Endodermal cell (in vitro differentiated cells): ENCODE results near the gene TPK1. TPM values are rescaled to one million over a fixed set of nuclear protein-coding genes. Genes with fewer than 3 reads are reported as not detected.
"Not testable (repeated sequence)": the region's sequence is repeated elsewhere in the genome, so short reads cannot be mapped to it uniquely, and the experiment has no call there.

Experiments
- DNase-seq: peaks from one replicate; pipeline ENCODE4 v3.0.0-alpha.2; 2017
- H3K27ac ChIP-seq: 2 replicates; pipeline ENCODE4 v1.5.1; 2013; ENCODE audit warnings: mild to moderate bottlenecking, low read depth, low read length, moderate library complexity
- H3K27me3 ChIP-seq: 2 replicates; pipeline ENCODE4 v1.6.1; 2013; ENCODE audit warnings: mild to moderate bottlenecking, low read length, moderate library complexity; ENCODE audit not compliant: insufficient read depth, control insufficient read depth, poor library complexity, severe bottlenecking
- H3K36me3 ChIP-seq: 2 replicates; pipeline ENCODE4 v1.7.0; 2013; ENCODE audit warnings: mild to moderate bottlenecking, low read length, moderate library complexity; ENCODE audit not compliant: control insufficient read depth, insufficient read depth
- H3K4me1 ChIP-seq: one replicate; pipeline ENCODE4 v1.7.0; 2013; ENCODE audit warnings: low read length; ENCODE audit not compliant: control insufficient read depth, insufficient read depth
- H3K4me3 ChIP-seq: 2 replicates; pipeline ENCODE4 v1.5.1; 2013; ENCODE audit warnings: mild to moderate bottlenecking, low read length, moderate library complexity
- H3K9ac ChIP-seq: 2 replicates; pipeline ENCODE4 v1.6.1; 2013; ENCODE audit warnings: mild to moderate bottlenecking, low read length, moderate library complexity; ENCODE audit not compliant: poor library complexity, severe bottlenecking; ENCODE audit errors: extremely low read depth
- H3K9me3 ChIP-seq: 2 replicates; pipeline ENCODE4 v1.6.1; 2013; ENCODE audit warnings: mild to moderate bottlenecking, low read length, moderate library complexity; ENCODE audit not compliant: control insufficient read depth
- H3K27ac Mint-ChIP-seq: 2 replicates; pipeline ENCODE4 v1.8.0; 2020; ENCODE audit warnings: mixed read lengths
- H3K27me3 Mint-ChIP-seq: 2 replicates; pipeline ENCODE4 v1.8.0; 2021; ENCODE audit warnings: mild to moderate bottlenecking, mixed read lengths; ENCODE audit not compliant: insufficient read depth
- H3K36me3 Mint-ChIP-seq: 2 replicates; pipeline ENCODE4 v1.8.0; 2020; ENCODE audit warnings: low read depth, mixed read lengths
- H3K4me1 Mint-ChIP-seq: 2 replicates; pipeline ENCODE4 v1.8.0; 2020; ENCODE audit warnings: mixed read lengths
- H3K4me3 Mint-ChIP-seq: 2 replicates; pipeline ENCODE4 v1.8.0; 2020; ENCODE audit warnings: mild to moderate bottlenecking, moderate library complexity, mixed read lengths
- H3K9me3 Mint-ChIP-seq: 2 replicates; pipeline ENCODE4 v1.8.0; 2020; ENCODE audit warnings: mild to moderate bottlenecking, mixed read lengths
- CTCF ChIP-seq: fragments of 200-600 bp; sonication (generic); conservative IDR thresholded peaks from 2 replicates; pipeline ENCODE4 v1.5.0; 2021; ENCODE audit warnings: antibody characterized with exemption, mild to moderate bottlenecking
- WGBS, 2 experiments: methylation state at CpG; one replicate each; pipeline versions ENCODE4 v1.1.5 to v1.1.7; 2013; ENCODE audit warnings: missing lambda C conversion rate in 2 of 2, mixed read lengths in 1 of 2; ENCODE audit not compliant: insufficient coverage in 1 of 2, insufficient read length in 1 of 2; 5-methylcytosine and 5-hydroxymethylcytosine counted together
- total RNA-seq, 2 donors: library from RNA; stranded (reverse); fragmentation: NEBNext Ultra II Directional in 1 of 2; extraction: Animal tissue kit (Norgen Biotek cat#: 25700) in 1 of 2; gene quantifications; 2 replicates in 1 of 2; 3 replicates in 1 of 2; pipeline ENCODE4 v1.2.1, GENCODE V29; 2021

Gene TPK1
- total RNA-seq, 2 donors from 2014 or later, result 9.7 TPM

GRCh38 chr7:144805627-144806239 is 30.1 kb downstream of the TPK1 start:
- H3K4me1 ChIP-seq, result peaks cover 10% of the 10 kb centered on the region
- 88 to 90% methylated on average over 5 of the region's 5 CpGs for WGBS, 2 experiments
- H3K4me1 Mint-ChIP-seq, result peaks cover 11% of the 10 kb centered on the region

GRCh38 chr7:144800678-144801436 is 35.0 kb downstream of the TPK1 start:
- not testable (repeated sequence) for H3K4me1 ChIP-seq, H3K27ac ChIP-seq, H3K27ac Mint-ChIP-seq, H3K27me3 Mint-ChIP-seq, H3K27me3 ChIP-seq, H3K36me3 Mint-ChIP-seq, H3K4me3 ChIP-seq, H3K36me3 ChIP-seq, DNase-seq, H3K4me1 Mint-ChIP-seq, H3K4me3 Mint-ChIP-seq, H3K9me3 ChIP-seq, H3K9ac ChIP-seq
- peaks cover 13% of the 10 kb centered on the region for H3K9me3 Mint-ChIP-seq
- WGBS, 2 experiments, result 91 to 95% methylated on average over 4 of the region's 4 CpGs

More at GRCh38 chr7:144805627-144806239, 30.1 kb downstream of the TPK1 start:
- H3K27ac Mint-ChIP-seq, result no peak overlapping the region
- no peaks in the 10 kb centered on the region for H3K27me3 Mint-ChIP-seq
- no peak overlapping the region for H3K27ac ChIP-seq
- no peaks in the 10 kb centered on the region for H3K9me3 ChIP-seq
- peaks cover 7% of the 10 kb centered on the region for H3K36me3 ChIP-seq
- H3K9ac ChIP-seq, result no peak overlapping the region
- H3K4me3 ChIP-seq, result no peak overlapping the region
- H3K4me3 Mint-ChIP-seq, result no peak overlapping the region
- H3K36me3 Mint-ChIP-seq, result no peaks in the 10 kb centered on the region
- DNase-seq, result no peak
- peaks cover 5% of the 10 kb centered on the region for H3K9me3 Mint-ChIP-seq
- H3K27me3 ChIP-seq, result no peaks in the 10 kb centered on the region
- TF ChIP-seq CTCF, result no peak

GRCh38 chr7:144796919-144797318 is 38.9 kb downstream of the TPK1 start:
- Histone ChIP-seq H3K9ac (no peak overlapping the region), H3K27ac (no peak overlapping the region), H3K27me3 (no peaks in the 10 kb centered on the region), H3K36me3 (no peaks in the 10 kb centered on the region), H3K9me3 (peaks cover 9% of the 10 kb centered on the region), H3K4me1 (no peaks in the 10 kb centered on the region), H3K4me3 (no peak overlapping the region)
- Mint-ChIP-seq H3K4me1 (no peaks in the 10 kb centered on the region), H3K36me3 (peaks cover 2% of the 10 kb centered on the region), H3K9me3 (peaks cover 8% of the 10 kb centered on the region), H3K27ac (no peak overlapping the region), H3K4me3 (no peak overlapping the region), H3K27me3 (no peaks in the 10 kb centered on the region)
- TF ChIP-seq CTCF, result no peak
- WGBS, 2 experiments, result 79 to 90% methylated on average over 3 to 5 of the region's 5 CpGs
- DNase-seq, result no peak
